Activated CD4-positive, CD25-positive, alpha-beta regulatory T cell treated with anti-CD3 and anti-CD28 coated beads, Interleukin-2, amount 50 U/mL, for 16 hours (primary cell): ENCODE measurements around the gene C13orf42.

Experiments
- DNase-seq: peaks from one replicate; pipeline ENCODE4 v3.0.0-alpha.2; 2020; ENCODE audit warnings: low read depth, low spot score

The C13orf42 gene

DNA sequence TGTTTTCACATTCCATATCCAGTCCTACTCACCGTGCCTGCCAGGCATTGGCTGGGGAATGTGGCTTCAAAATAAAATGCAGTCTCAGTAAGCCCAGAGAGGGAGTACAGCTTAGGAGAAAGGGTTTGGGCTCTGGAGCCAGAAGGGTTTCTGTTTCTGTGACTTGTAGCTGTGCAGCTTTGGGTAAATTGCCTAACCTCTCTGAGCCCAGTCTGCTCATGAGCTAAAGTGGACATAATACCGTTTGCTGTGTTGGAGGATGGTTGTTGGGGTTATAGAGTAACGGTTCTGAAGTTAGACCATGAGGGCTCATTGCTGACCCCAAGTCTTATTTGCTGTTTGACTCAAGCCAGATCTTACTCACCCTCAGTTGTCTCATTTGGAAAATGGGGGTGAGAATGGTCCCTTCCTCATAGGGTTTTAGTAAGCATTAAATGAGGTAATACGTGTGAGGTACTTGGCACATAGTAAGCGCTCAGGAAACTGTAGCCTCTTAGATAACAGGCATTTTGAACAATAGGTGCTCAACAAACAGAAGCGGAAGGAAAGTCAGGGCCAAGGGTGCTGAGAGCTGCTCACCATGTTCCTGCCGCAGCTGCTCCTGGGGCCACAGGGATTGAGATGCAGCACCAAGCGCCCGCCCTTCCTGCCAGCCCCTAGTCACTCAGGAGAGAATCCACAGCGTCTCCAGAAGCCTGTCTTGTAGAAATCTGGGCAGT is 45.5 kb downstream of the C13orf42 start:
- no peak for DNase-seq

DNA sequence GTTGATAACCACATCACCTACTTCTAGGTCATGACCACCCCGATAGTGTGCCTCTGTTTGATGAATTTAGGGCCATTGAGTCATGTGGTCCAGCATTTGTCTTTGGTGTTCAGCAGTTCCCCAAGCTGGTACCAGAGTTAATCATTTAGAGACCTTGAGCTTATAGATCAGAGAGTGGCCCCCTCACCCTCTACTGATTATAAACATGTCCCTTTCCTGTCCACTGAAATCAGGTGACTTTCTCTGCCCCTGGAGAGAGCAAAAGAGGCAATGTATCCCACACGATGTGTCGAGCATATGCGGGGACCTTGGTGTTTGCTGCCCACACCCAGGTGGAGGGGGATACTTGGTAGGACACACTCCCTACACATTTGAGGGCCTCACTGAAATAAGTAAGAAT is 46.3 kb downstream of the C13orf42 start:
- no peak for DNase-seq

DNA sequence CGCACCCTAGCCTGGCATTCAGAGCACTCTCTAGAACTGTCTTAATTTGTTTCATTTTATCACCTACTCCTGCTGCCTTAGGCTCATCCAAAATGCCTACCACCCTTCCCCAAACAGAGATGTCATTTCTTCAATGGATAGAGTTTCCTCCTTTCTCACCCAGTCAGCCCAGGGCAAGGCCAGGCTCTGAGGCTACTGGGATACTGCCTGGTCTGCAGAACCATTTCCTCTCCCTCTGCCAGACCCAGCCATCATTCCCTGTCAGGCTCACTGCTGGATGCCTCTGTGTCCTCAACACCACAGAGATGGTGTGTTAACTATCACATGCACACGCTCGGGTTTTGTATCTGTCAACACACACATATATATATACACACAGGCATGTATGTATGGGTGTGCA is 47.2 kb downstream of the C13orf42 start:
- DNase-seq: no peak

DNA sequence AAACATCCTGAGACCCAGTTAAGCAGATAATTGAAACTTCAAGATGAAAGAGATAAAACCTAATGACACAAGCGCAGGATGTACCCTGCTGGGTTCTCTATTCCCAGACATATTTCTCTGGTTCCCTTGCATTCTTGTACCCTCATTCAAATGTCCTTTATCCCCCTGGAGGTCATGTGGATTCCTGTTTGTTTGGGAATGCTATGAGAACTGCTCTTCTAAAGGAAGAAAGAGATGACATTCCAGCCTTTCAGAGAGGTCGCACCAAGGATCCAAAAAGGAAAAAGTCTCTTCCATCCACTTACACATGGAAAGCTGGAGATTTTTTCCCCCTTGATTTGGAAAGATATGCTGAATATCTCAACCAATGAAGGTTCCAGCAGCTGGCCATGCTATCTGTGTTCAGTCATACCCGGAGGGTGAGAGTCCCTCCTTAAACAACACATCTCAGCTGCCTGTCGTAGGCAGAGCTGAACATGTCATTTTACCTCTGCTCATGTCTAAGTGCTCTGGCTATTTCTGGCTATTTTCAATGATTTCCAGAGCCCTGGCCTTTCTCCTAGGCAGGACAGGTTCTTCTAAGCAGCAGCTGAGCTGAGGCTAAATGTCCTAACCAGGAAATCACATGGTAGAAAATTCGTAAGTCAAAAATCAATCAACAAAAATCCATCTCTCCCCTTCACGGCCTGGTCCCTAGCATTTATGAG is 52.5 kb downstream of the C13orf42 start:
- DNase-seq: no peak

DNA sequence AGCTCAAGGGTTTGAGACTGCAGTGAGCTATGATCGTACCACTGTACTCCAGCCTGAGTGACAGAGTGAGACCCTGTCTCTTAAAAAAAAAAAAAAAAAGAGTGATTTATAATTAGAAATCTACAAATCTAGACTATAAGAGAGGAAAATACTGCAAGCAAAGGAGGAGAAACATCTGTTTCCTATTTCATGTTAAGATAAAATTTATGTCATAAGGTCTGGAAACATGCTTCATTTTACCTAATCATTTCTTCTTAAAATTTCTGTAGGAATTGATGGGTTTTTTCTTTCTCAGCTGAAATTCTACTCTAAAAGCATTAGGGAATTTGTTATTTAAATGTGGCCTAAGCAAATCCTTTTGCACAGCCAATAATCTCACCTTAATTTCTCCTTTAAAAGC is 53.2 kb downstream of the C13orf42 start:
- no peak for DNase-seq

DNA sequence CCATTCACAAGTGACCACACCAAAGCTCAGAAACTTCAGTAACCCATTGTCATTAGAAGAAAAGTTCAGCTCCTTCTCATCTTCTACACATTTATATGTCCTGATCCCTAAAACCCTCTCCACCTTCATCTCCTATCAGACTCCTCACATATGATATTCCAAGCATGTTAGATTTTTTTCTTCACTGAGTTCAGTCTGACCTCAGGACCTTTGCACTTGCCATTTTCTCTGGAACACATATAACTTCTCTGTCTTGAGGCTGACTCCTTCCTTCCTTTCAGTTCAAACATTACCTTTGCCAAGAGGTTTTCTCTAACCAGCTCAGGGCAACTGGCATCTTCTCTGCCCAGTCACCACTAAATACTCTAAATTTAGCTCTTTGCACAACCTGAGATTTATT is 54.1 kb downstream of the C13orf42 start:
- DNase-seq: no peak

DNA sequence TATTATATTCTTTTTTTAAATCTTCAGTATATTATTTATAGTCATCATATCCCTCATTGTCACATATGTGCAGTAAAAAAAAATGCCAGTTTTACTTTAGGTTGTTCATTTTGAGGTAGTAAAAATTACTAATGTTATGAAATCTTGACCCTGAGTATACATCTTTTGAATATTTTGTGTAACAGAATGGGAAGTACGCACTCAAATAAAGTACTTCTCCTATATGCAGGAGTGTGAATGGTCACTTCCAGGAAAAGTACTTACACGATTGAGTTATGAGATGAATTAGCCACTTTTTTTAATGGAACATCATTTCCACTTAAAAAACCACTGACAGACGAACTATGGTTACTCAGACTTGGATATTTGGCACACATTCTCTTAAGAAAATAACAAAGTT is 58.5 kb downstream of the C13orf42 start:
- DNase-seq: no peak

DNA sequence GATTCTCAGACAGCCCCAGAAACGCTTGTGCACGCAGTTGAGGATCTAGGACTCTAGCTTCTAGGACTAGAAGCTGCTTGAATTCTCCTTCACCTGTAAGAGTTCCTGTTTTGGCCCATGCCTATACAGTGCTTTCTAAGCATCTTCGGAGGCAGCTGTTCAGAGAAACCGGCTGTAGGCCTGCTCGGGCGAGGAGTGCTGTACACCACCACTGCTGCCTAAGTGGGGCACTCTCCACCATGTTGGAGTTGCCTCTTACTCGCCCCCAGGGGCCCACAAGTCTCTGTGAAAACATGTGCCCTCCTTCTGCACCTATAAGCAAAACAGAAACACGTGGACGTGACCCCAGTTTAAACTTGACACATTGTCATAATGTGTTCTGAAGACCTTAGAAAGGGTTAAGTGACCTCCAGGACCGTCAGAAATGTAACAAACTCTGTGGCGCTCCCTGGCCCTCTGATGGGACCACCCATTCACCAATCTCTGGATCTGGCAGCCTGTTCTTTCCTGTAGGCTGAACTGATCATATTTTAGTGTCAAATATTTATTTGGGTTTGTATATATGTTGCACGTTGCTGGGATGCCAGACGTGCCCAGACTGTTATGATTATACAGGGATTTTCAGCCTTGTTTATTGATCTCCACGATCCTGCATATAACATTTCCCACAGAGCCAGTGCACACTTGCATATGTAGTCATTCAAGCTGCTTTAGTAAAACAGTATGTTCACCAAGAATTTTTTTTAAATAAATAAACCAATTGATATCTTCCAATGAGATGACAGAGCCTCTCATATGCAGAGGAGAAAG is 60.8 kb downstream of the C13orf42 start:
- no peak for DNase-seq

DNA sequence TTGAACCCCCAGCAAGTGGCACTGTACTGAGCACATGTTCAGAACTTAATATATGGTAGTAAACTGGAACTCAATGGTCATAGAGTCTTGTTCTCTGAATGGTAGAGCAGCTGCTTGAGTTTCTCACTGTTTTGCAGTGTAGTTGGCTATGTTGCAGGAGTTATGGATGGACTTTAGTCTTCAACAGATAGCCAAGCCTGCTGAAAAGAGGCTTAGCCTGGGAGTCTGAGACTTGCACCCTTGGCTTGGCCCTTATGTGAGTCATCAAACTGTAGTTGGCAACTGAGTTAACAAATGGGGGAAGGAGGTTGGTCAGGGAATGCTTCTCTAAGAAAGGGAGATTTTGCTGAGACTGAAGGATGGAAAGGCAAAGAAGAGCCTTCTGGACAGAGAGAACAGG is 62.5 kb downstream of the C13orf42 start:
- no peak for DNase-seq

DNA sequence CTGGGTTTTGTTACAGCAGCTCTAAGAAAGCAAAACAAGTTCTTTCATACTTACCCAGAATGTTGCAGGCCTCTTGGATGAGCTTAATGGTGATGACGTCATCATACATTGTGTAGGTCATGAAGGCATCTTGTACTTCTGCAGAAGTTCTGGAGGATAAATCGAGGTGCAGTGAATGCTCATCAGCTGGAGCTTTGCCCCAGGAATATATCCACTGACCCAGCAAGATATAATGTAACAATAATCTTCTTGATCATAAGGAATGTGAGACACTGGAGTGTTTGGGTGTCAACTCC is 63.0 kb downstream of the C13orf42 start:
- DNase-seq: no peak

DNA sequence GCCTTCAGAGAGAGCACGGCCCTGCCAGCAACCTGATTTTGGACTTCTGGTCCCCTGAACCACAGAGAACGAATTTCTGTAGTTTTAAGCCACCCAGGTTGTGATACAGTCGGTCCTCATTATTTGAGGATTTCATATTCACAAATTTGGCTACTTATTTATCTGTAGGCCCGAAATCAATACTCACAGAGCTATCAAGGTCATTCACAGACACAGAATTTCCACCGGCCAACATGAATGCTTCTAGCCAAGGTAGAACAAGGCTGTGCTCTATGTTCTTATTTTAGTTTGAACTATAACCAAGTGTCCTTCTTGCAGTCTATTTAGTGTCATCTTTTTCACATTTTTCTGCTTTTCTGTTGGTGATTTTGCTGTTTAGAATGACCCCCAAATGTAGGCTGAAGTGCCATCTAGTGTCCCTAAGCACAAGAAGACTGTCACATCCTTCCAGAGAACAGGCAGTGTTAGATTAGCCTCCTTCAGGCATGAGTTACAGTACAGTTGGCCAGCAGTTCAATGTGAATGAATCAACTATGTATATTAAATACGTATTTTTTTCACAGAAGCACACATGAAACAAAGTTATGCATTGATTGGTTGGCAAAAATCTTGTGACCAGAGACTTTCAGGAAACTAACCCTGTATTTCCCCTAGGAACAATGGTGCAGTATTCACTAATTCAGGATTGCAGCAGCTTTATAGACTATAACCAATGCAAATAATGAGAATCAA is 63.5 kb downstream of the C13orf42 start:
- DNase-seq: no peak

DNA sequence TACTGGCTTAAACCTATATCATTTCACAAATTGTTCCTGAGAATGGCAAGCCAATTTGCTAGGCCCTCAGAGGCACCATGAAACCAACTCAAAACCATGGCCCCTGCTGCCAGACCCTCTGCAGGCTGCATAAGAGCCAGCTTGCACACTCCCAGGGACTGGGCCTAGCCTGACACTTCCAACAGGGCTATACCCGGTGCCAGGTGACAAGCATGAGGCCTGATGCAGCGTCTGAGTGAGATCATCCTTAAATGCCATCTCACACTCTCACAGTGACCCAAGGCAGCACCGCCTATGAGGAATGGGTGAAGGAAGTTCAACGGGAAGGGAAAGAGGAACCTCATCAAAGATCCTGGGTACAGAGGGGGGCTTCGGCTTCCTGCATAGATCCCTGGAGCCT is 65.6 kb downstream of the C13orf42 start:
- no peak for DNase-seq

DNA sequence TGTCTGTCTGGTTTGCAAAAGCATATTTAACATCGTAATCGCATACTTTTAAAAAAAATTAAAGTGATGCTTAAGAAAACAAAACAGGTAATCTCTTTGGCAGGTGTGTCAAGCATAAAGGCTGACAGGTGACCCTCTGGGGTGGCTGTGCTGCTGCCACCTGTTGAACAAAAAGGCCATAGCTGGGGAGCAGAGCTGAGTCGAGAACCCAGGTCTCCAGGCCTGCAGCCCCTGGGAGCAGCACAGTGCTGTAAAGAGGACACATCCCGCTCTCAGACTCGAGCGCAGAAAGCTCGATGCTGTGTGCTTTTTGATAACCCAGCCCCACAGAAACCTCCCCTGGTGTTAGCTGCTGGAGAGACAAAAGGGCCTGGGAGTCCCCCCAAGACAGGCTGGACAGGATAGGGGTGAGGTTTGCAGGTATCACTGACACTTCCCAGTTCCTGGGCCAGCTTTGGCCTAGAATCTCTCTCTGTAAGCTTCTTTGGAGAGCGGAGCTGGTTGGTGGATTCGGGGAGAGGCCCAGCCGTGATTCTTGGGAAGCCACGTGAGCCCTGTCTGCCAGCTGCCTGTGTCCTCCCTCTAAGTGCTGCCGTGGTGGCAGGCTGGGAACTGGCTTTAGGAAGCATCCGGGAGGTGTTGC is 66.9 kb downstream of the C13orf42 start:
- no peak for DNase-seq

DNA sequence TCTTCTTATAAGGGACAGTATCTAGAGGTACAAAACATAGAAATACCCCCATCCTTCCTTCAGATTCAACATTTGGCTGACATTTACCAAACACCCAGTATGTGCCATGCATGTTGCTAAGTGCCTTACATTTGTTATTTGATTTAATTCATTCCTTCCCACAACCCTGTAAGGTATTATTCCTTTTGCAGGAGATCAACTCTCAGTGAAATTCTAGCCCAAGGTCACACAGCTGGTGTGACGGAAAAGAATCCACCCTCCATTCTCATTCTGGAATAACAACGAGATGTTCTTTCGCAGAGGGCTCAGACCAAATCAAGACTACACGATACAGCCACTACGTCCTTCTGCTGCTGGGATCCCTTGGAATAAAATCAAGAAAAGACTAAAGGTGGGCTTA is 67.8 kb downstream of the C13orf42 start:
- no peak for DNase-seq

DNA sequence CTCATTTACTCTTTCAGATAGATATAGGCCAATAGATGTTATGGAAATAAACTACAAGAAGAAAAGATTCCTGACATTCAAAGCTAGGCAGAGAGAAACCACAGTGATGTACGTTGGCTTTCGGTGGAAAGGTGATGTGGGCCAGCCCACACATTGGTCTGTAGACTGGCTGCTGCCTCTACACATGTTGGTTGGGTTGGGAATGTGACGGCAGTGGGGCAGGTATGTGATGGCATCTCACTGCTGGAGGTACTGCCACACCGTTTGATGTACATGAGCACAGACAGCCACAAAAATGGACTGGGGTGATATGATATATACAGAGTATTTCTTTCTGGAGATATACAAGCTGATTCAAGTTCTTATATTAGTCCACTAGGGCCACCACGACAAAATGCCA is 69.4 kb downstream of the C13orf42 start:
- DNase-seq: no peak

DNA sequence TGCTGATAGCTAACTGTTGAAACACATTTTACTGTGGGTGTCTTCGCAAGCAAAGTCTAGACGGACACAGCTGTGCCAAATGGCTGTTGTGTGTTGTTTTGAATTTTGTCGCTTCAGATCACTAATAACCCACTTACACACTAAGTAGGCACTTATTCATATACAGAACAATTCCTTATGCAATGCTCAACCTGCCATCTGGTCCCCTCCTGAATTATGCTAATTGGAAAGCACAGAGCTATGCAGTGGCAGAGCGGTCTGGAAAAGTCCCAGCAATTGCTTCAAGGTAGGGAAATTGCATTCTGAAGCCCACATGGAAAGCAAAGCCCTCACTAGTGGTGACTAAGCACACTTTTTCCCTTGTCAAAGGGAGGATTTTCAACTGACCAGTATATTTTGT is 69.9 kb downstream of the C13orf42 start:
- no peak for DNase-seq

DNA sequence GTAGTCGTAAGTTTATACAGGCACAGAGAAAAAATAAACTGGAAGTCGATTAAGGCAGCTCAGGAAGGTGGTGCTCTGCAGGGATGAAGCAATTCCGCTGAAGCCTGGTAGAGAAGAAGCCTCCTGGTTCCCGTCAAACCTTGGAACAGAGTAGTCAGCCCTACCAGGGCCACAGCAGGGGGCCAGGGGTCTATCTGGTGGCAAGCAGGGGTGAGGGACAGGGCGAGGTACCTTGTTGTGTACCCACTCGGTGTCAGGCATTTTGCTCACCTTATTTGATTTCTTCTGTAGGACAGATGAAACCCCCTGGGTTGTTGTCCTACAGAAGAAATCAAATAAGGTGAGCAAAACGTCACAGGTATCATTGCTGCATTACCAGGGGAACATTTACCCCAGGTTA is 70.6 kb downstream of the C13orf42 start:
- DNase-seq: no peak

DNA sequence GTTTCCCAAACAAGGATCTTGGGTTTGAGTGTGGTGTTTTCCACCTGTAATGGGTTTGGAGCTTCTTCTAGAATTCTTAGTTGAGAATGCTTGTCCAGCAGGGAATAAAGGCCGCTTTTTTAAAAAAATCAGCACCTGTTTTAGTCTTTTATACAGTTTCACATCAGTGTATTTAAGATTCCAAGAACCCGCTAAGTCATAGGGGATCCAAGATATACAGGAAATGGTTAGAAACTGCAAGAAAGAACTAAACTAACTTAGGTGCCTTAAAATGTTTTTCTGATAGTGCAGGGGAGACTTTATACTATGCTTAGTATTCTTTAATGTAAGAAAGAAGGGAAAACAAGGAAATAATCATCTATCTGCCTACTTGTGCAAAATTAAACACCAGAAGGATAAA is 74.7 kb downstream of the C13orf42 start:
- DNase-seq: no peak

DNA sequence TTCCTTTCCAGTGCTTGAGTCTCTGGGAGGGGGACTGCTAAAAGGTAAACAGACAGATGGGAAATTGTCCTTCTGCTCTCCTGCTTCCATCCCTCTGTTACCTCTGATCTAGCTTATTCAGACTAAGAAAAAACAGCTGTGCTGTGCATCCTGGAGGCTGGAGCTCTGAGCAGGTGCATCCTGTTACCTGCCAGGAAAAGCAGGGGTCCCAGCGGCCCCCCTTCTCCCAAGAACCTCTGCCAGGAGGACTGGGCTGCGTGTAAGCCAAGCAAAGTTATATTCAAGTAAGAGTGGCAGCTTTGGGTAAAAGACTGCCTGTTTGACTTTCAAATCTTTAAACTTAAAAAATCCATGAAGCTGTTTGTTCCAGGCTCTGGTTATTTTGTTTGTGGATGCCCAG is 75.1 kb downstream of the C13orf42 start:
- DNase-seq: no peak

DNA sequence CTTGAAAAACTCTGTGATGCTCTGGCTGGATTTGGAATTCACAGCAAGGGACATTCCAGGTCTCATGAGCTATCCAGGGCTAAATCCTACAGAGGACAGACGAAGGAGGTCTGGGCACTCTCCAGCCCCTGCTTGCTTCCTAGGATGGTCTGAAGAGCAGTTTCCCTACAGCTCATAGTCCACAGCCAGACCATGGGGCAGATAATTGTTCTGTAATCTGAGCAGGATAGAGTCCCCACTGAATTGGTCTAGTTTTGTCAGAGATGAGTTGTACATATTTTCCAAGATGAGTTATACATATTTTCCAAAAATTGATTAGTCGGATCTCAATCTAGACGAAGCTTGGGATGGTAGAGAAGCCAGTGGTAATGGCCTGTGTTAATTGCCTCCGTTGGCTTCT is 75.6 kb downstream of the C13orf42 start:
- DNase-seq: no peak

DNA sequence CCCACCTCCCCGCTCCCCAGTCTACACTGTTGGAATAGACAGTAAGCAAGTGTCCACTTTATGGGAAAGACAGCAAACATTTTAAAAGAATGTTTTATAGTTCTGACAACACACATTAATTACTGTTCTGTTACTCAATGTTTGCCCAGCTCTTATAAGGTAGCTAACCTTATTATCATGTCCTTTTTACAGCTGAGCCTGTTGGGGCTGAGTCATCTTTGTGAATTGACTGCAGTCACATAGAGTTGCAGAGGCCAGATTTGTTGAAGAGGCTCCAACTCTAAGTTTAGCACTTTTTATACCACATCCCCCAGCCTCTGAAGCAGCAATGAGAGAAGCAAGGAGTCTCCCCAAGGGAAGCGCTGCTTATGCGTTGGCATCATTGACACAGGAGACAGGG is 76.2 kb downstream of the C13orf42 start:
- no peak for DNase-seq
